ENCODE results near the gene RNF130.

RNF130 gene

DNA sequence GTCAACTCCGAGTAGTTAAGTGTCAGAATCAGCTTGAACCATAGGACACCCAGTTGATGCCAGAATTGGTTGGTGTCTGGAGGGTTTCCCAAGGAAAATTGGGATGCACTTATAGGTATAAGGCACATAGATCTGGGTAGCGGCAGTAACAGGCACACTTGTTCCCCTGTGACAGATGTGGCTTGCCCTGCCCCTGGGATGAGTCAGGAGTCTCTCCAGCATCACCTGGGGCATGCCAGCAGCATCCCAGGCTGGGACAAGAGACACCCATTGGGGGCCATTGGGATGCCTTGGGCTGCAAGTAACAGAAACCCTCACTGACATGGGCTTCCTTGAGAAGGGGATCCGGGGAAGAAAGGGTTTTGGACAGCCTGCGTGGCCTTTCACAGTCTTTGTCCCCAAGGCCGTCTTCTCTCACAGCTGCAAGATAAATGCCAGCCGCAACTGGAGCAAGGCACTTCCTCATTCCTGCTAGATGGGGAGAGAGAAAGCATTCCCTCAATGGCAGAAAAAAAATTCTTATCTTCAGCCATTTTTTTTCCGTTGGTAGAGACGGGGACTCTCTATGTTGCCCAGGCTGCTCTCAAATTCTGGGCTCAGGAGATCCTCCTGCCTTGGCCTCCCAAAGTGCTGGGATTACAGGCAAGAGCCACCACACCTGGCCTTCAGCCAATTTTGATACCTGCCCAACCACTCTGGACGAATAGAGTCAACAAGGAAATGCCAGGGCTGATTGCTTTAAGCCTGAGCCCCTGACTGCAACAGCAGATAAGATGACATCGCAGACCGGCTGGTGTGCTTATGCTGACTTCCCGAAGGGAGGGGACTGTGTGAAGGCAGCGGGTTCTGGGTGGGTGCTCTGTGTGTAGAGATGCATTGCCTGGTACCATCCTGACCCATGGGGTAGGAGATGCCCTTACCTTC lies 13.3 kb upstream of the RNF130 start:
- no peaks in the 10 kb centered on the region; the same call in 1 of the 2 replicates for H3K9me3 ChIP-seq (ENCODE audit: control insufficient read depth, insufficient read depth, low read length)
- no peaks in the 10 kb centered on the region for H3K27me3 ChIP-seq (ENCODE audit: control insufficient read depth, insufficient read depth, low read length)
- no CpG with 5 or more reads among the region's 13 CpGs for WGBS (ENCODE audit: insufficient coverage, insufficient read length)
- no peak overlapping the region for H3K4me3 ChIP-seq (ENCODE audit: low read length)
- no peak overlapping the region for H3K27ac ChIP-seq (ENCODE audit: low read length)
- H3K36me3 ChIP-seq (ENCODE audit: control insufficient read depth, insufficient read depth, low read length), result no peaks in the 10 kb centered on the region
- DNase-seq (ENCODE audit: low read depth, low spot score), result no peak
- peaks cover 10% of the 10 kb centered on the region for H3K4me1 ChIP-seq (ENCODE audit: control insufficient read depth, insufficient read depth, low read length)

DNA sequence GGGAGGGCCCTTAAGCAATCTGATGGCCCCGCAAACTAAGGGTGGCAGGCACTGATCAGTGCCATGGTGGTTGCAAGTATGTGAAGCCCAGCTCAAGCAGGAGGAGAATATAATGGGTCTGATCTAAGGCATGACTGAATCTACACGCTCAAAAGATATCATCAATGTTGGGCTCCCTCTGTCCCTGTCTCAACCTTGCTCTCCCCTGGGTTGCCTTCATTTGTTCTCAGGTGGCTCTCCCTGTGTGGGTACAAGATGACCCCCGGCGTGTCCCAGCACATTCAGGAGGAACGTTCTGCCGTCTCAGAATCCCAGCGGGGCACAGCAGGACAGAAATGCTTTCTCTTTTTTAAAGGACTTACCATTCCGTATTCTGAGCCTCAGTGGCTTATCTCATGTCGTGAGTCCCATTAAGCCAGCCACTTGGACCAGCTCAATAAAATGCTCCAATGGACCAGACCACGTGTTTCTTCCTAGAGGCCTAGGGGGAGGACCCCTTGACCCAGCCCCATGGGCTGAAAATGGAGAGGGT lies 12.0 kb upstream of the RNF130 start:
- no peak overlapping the region for H3K4me3 ChIP-seq (ENCODE audit: low read length)
- no peak overlapping the region for H3K27ac ChIP-seq (ENCODE audit: low read length)
- no peak for DNase-seq (ENCODE audit: low read depth, low spot score)
- no CpG with 5 or more reads among the region's 10 CpGs for WGBS (ENCODE audit: insufficient coverage, insufficient read length)
- no peaks in the 10 kb centered on the region; the same call in 1 of the 2 replicates for H3K9me3 ChIP-seq (ENCODE audit: control insufficient read depth, insufficient read depth, low read length)
- H3K36me3 ChIP-seq (ENCODE audit: control insufficient read depth, insufficient read depth, low read length), result no peaks in the 10 kb centered on the region
- peaks cover 9% of the 10 kb centered on the region for H3K4me1 ChIP-seq (ENCODE audit: control insufficient read depth, insufficient read depth, low read length)
- H3K27me3 ChIP-seq (ENCODE audit: control insufficient read depth, insufficient read depth, low read length), result no peaks in the 10 kb centered on the region

DNA sequence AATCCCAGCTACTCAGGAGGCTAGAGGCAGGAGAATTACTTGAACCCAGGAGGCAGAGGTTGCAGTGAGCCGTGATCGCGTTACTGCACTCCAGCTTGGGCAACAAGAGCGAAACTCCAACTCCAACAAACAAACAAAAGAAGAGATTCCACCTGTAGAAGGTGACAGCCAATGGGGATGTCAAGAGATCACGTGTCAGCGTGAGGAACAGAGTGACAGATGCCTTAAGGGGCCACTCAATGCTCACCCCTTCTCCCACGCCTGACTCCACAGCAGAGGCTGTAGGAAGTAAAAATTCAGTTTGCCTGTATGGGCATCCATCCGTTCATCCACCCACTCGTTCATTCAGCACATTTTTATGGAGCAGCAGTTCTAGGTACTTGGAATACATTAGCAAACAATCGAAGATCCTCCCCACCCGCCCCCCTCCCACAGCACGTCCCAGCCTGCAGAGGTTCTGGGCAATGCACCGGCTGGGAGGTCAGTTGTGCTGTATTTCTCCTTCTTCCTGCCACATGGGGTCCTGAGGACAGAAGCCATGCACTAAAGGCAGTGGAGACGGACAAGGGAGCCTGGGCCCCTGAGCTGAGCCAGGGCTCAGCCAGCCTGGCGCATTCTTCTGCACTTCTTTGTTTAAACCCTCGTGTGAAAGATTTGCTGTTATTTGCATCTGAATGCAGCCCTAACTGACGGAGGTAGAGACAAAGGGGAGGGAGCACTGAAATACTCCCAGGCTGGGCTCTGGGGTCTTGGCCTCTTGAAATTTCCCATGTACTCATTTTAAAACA lies 11.3 kb upstream of the RNF130 start:
- Histone ChIP-seq H3K4me3 (ENCODE audit: low read length) (no peak overlapping the region), H3K4me1 (ENCODE audit: control insufficient read depth, insufficient read depth, low read length) (peaks cover 8% of the 10 kb centered on the region; the same call in 1 of the 2 replicates), H3K9me3 (ENCODE audit: control insufficient read depth, insufficient read depth, low read length) (no peaks in the 10 kb centered on the region; the same call in 1 of the 2 replicates), H3K27me3 (ENCODE audit: control insufficient read depth, insufficient read depth, low read length) (no peaks in the 10 kb centered on the region), H3K27ac (ENCODE audit: low read length) (no peak overlapping the region), H3K36me3 (ENCODE audit: control insufficient read depth, insufficient read depth, low read length) (no peaks in the 10 kb centered on the region)
- DNase-seq (ENCODE audit: low read depth, low spot score), result peak; percentile 89
- no CpG with 5 or more reads among the region's 17 CpGs for WGBS (ENCODE audit: insufficient coverage, insufficient read length)

DNA sequence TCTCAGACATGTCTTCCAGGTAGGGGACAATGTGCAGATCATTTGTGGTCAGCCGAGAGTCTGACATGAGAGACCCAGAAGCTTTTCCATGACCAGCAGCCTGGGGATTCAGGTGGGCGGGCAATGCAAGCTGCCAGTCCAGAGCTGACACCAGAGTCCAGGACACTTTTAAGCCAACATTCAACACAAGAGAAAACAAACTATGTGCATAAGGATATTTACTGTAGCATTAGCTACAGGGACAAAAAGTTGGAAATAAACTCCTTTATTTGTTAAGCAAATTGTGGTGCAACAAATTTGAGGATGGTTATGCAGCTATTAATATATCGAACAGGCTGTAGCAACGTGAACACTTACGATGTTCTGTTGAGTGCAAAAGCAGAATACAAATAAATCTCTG lies 9.9 kb upstream of the RNF130 start:
- Histone ChIP-seq H3K27ac (ENCODE audit: low read length) (no peak overlapping the region), H3K4me3 (ENCODE audit: low read length) (no peak overlapping the region), H3K36me3 (ENCODE audit: control insufficient read depth, insufficient read depth, low read length) (no peaks in the 10 kb centered on the region), H3K4me1 (ENCODE audit: control insufficient read depth, insufficient read depth, low read length) (peaks cover 8% of the 10 kb centered on the region; the same call in 1 of the 2 replicates), H3K9me3 (ENCODE audit: control insufficient read depth, insufficient read depth, low read length) (no peaks in the 10 kb centered on the region; the same call in 1 of the 2 replicates), H3K27me3 (ENCODE audit: control insufficient read depth, insufficient read depth, low read length) (no peaks in the 10 kb centered on the region)
- no CpG with 5 or more reads among the region's 5 CpGs for WGBS (ENCODE audit: insufficient coverage, insufficient read length)
- no peak for DNase-seq (ENCODE audit: low read depth, low spot score)

DNA sequence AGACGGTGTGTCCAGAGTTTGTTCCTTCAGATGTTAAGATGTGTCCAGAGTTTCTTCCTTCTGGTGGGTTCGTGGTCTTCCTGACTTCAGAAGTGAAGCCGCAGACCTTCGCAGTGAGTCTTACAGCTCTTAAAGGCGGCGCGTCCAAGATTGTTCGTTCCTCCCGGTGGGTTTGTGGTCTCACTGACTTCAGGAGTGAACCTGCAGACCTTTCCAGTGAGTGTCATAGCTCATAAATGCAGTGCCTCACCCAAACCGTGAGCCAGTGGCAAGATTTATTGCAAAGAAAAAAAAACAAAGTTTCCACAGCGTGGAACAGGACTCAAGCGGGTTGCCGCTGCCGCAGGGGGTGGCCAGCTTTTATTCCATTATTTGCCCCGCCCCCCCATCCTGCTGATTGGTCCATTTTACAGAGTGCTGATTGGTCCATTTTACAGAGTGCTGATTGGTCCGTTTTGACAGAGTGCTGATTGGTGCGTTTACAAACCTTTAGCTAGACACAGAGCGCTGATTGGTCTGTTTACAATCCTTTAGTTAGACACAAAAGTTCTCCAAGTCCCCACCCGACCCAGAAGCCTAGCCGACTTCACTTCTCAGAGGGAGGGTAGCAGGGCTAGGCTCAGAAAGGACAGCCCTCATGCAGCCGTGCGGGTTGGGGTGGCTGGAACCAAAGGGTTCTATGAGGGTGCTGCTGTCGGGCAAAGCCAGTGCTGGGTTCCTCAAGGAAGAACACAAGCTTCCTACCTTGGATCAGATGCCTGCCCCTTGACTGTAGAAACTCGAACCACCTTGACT lies 9.1 kb upstream of the RNF130 start:
- no peaks in the 10 kb centered on the region for H3K36me3 ChIP-seq (ENCODE audit: control insufficient read depth, insufficient read depth, low read length)
- H3K4me3 ChIP-seq (ENCODE audit: low read length), result no peak overlapping the region
- H3K27ac ChIP-seq (ENCODE audit: low read length), result no peak overlapping the region
- H3K27me3 ChIP-seq (ENCODE audit: control insufficient read depth, insufficient read depth, low read length), result no peaks in the 10 kb centered on the region
- H3K9me3 ChIP-seq (ENCODE audit: control insufficient read depth, insufficient read depth, low read length), result no peaks in the 10 kb centered on the region; the same call in 1 of the 2 replicates
- H3K4me1 ChIP-seq (ENCODE audit: control insufficient read depth, insufficient read depth, low read length), result peaks cover 8% of the 10 kb centered on the region; the same call in 1 of the 2 replicates
- WGBS (ENCODE audit: insufficient coverage, insufficient read length), result no CpG with 5 or more reads among the region's 24 CpGs
- DNase-seq (ENCODE audit: low read depth, low spot score), result no peak

DNA sequence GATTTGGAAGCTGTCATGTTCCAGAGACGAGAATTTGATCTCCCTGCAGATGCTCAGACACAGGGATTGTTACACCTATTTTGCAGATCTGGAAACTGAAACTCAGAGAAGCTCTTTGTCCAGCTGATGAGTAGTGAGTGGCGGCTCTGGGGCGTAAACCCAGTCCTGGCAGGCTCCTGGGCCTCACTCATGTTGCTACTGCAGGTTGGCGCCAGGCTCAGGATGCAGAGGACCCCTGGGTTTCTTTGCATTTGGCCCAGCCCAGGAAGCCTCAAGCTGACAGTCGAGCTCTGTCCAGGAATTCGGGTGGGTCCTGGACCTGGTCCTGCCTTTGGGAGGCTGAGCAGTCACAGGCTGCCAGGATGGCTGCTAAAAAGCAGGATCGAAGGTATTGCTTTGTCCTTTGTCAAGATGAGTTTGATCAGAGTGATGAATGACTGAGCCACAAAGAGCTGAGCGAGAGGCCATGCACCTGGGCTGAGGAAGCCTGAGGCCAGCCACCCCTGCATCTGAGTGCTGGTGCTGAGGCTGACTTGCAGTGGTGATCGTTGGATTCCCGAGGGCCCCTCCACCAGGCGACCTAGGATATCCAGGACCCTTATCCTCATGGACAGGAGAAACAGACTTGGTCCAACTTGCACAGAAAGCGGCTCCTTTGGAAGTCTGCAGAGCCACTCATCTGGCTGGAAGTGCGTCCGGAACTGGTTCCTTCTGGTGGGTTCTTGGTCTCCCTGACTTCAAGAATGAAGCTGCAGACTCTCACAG lies 8.3 kb upstream of the RNF130 start:
- Histone ChIP-seq H3K4me1 (ENCODE audit: control insufficient read depth, insufficient read depth, low read length) (peaks cover 5% of the 10 kb centered on the region; the same call in 1 of the 2 replicates), H3K27me3 (ENCODE audit: control insufficient read depth, insufficient read depth, low read length) (no peaks in the 10 kb centered on the region), H3K36me3 (ENCODE audit: control insufficient read depth, insufficient read depth, low read length) (no peaks in the 10 kb centered on the region), H3K27ac (ENCODE audit: low read length) (no peak overlapping the region), H3K4me3 (ENCODE audit: low read length) (no peak overlapping the region), H3K9me3 (ENCODE audit: control insufficient read depth, insufficient read depth, low read length) (no peaks in the 10 kb centered on the region; the same call in 1 of the 2 replicates)
- no CpG with 5 or more reads among the region's 14 CpGs for WGBS (ENCODE audit: insufficient coverage, insufficient read length)
- no peak for DNase-seq (ENCODE audit: low read depth, low spot score)

DNA sequence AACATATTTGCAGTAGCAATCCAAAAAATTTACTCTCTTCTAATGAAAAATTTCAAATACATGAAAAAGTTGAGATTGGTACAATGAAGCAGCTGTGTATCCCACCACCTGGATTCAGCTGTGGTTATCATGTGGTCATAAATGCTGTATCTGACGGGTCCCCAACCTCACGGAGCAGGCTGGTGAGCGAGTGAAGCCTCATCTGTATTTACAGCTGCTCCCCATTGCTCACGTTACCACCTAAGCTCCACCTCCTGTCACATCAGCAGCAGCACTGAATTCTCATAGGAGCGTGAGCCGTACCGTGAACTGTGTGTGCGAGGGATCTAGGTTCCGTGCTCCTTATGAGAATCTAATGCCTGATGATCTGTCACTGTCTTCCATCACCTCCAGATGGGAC lies 6.8 kb upstream of the RNF130 start:
- DNase-seq (ENCODE audit: low read depth, low spot score), result no peak
- no CpG with 5 or more reads among the region's 9 CpGs for WGBS (ENCODE audit: insufficient coverage, insufficient read length)
- no peaks in the 10 kb centered on the region for H3K27me3 ChIP-seq (ENCODE audit: control insufficient read depth, insufficient read depth, low read length)
- no peaks in the 10 kb centered on the region for H3K36me3 ChIP-seq (ENCODE audit: control insufficient read depth, insufficient read depth, low read length)
- no peak overlapping the region for H3K4me3 ChIP-seq (ENCODE audit: low read length)
- H3K4me1 ChIP-seq (ENCODE audit: control insufficient read depth, insufficient read depth, low read length), result peaks cover under 1% of the 10 kb centered on the region; the same call in 1 of the 2 replicates
- H3K9me3 ChIP-seq (ENCODE audit: control insufficient read depth, insufficient read depth, low read length), result no peaks in the 10 kb centered on the region; the same call in 1 of the 2 replicates
- H3K27ac ChIP-seq (ENCODE audit: low read length), result no peak overlapping the region

DNA sequence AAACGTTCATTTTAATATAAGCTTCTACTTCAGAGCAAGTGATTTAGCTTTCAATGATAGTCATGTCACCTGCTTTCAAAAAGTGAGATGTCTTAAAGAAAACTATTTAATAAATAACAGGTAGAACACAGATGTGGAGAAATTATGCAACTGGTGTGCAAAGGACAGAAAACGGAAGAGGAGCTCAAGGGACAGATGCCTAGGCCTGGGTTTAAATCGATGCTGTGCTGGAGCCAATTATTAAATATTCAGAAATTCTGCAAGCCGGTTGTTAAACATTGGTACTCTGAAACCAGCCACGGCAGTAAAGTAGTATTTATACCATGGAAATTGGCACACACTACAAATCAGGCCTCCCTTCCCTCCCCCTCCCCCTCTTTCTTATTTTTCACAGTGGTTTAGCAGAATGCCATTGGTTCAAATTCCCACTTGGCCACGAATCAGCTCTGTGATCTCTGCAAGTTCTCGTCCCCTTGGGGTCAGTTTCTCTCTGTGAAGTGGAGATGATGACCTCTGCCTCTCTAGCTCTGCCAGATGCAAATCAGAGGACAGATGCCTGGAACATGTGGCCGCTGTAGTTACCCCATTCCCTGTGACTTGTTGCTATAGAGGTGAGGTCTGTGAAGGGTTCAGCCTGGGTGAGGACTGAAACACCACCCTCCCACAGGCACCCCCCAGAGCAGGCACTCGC lies 6.2 kb upstream of the RNF130 start:
- Histone ChIP-seq H3K36me3 (ENCODE audit: control insufficient read depth, insufficient read depth, low read length) (no peaks in the 10 kb centered on the region), H3K9me3 (ENCODE audit: control insufficient read depth, insufficient read depth, low read length) (no peaks in the 10 kb centered on the region; the same call in 1 of the 2 replicates), H3K27ac (ENCODE audit: low read length) (no peak overlapping the region), H3K27me3 (ENCODE audit: control insufficient read depth, insufficient read depth, low read length) (no peaks in the 10 kb centered on the region), H3K4me3 (ENCODE audit: low read length) (no peak overlapping the region), H3K4me1 (ENCODE audit: control insufficient read depth, insufficient read depth, low read length) (no peaks in the 10 kb centered on the region; the same call in 1 of the 2 replicates)
- no peak for DNase-seq (ENCODE audit: low read depth, low spot score)
- no CpG with 5 or more reads among the region's 9 CpGs for WGBS (ENCODE audit: insufficient coverage, insufficient read length)

DNA sequence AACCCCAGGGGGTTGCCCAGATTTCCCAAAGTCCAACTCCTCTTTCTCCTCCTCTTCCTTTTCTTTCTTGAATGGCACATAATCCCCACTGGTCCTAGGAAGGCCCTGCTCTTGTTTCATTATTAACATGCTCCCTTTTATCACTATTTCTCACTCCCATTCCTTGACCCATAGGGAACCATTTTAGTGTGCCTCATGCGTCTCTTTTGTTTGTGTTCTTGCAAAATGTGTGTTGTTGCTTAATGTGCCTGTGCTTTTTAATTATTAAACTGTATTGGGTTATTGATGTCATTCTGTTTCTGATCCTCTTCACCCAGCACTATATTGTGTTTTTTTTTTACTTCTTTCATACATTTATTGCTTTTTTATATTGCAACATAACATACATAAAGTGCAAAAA lies 4.1 kb upstream of the RNF130 start:
- Histone ChIP-seq H3K27ac (ENCODE audit: low read length) (no peak overlapping the region), H3K27me3 (ENCODE audit: control insufficient read depth, insufficient read depth, low read length) (0 out of 2 replicates have a peak, but pooled peaks cover 1% of the 10 kb centered on the region), H3K9me3 (ENCODE audit: control insufficient read depth, insufficient read depth, low read length) (no peaks in the 10 kb centered on the region; the same call in 1 of the 2 replicates), H3K4me3 (ENCODE audit: low read length) (no peak overlapping the region), H3K4me1 (ENCODE audit: control insufficient read depth, insufficient read depth, low read length) (no peaks in the 10 kb centered on the region), H3K36me3 (ENCODE audit: control insufficient read depth, insufficient read depth, low read length) (no peaks in the 10 kb centered on the region)
- no CpG with 5 or more reads among the region's 1 CpG for WGBS (ENCODE audit: insufficient coverage, insufficient read length)
- DNase-seq (ENCODE audit: low read depth, low spot score), result no peak

Measured in iPS DF 6.9 (cell line).